Measurements from ENCODE around the gene WDR88.
"Not testable (repeated sequence)": the region's sequence is repeated elsewhere in the genome, so short reads cannot be mapped to it uniquely, and the experiment has no call there.

WDR88 gene

GRCh38 chr19:33132021-33132420 is at the start of gene WDR88:
Gene WDR88, plus strand, starts transcription at chr19:33132114. Its CDS starts 56 bp downstream, at chr19:33132170.
- no peak for DNase-seq (ENCODE audit: low spot score)

GRCh38 chr19:33085570-33086128 is 46.3 kb upstream of the WDR88 start:
- no peak for DNase-seq (ENCODE audit: low spot score)

- DNase-seq (ENCODE audit: low spot score), result no peak
Measured at GRCh38 chr19:33086955-33087354, 45.0 kb upstream of the WDR88 start.

GRCh38 chr19:33089010-33089409 is 42.9 kb upstream of the WDR88 start:
- no peak for DNase-seq (ENCODE audit: low spot score)

GRCh38 chr19:33090179-33090578 is 41.7 kb upstream of the WDR88 start:
- no peak for DNase-seq (ENCODE audit: low spot score)

- DNase-seq (ENCODE audit: low spot score), result no peak
Measured at GRCh38 chr19:33093420-33094210, 38.3 kb upstream of the WDR88 start.

- DNase-seq (ENCODE audit: low spot score), result no peak
Measured at GRCh38 chr19:33094436-33095067, 37.4 kb upstream of the WDR88 start.

- no peak for DNase-seq (ENCODE audit: low spot score)
Measured at GRCh38 chr19:33096005-33096404, 35.9 kb upstream of the WDR88 start.

- no peak for DNase-seq (ENCODE audit: low spot score)
Measured at GRCh38 chr19:33098055-33098534, 33.8 kb upstream of the WDR88 start.

GRCh38 chr19:33100894-33101644 is 30.8 kb upstream of the WDR88 start:
- DNase-seq (ENCODE audit: low spot score), result no peak

GRCh38 chr19:33102893-33103292 is 29.0 kb upstream of the WDR88 start:
- no peak for DNase-seq (ENCODE audit: low spot score)

- no peak for DNase-seq (ENCODE audit: low spot score)
Measured at GRCh38 chr19:33108161-33108560, 23.8 kb upstream of the WDR88 start.

GRCh38 chr19:33110137-33110910 is 21.6 kb upstream of the WDR88 start:
- no peak for DNase-seq (ENCODE audit: low spot score)

- no peak for DNase-seq (ENCODE audit: low spot score)
Measured at GRCh38 chr19:33111587-33111986, 20.3 kb upstream of the WDR88 start.

GRCh38 chr19:33114312-33114711 is 17.6 kb upstream of the WDR88 start:
- no peak for DNase-seq (ENCODE audit: low spot score)

GRCh38 chr19:33117501-33117900 is 14.4 kb upstream of the WDR88 start:
- no peak for DNase-seq (ENCODE audit: low spot score)

- DNase-seq (ENCODE audit: low spot score), result no peak
Measured at GRCh38 chr19:33118643-33119042, 13.3 kb upstream of the WDR88 start.

- DNase-seq (ENCODE audit: low spot score), result no peak
Measured at GRCh38 chr19:33124207-33125098, 7.5 kb upstream of the WDR88 start.

GRCh38 chr19:33125929-33126388 is 6.0 kb upstream of the WDR88 start:
- DNase-seq (ENCODE audit: low spot score), result peak; percentile 74

- DNase-seq (ENCODE audit: low spot score), result not testable (repeated sequence)
Measured at GRCh38 chr19:33126712-33127111, 5.2 kb upstream of the WDR88 start.
